SK-N-SH treated with all-trans-retinoic acid at 6 μM for 48 hours (cell line): ENCODE results near the gene SUV39H2.

Experiments used
- ATAC-seq: fragments of 200-7000 bp; cut with Tn5 transposase; 3 replicates; pipeline ENCODE4 v1.9.1; 2020; ENCODE audit warnings: mild to moderate bottlenecking, moderate library complexity
- BACH2 ChIP-seq: fragments of 250-450 bp; sonication (Bioruptor Pico); IDR thresholded peaks from 2 replicates; pipeline ENCODE4 v1.9.0; 2021; ENCODE audit warnings: mild to moderate bottlenecking, borderline replicate concordance
- CREB5 ChIP-seq: fragments of 250-450 bp; sonication (Bioruptor Pico); IDR thresholded peaks from 2 replicates; pipeline ENCODE4 v1.5.1; 2020; ENCODE audit warnings: low read depth, mild to moderate bottlenecking, moderate library complexity
- CSDC2 ChIP-seq: fragments of 250-450 bp; sonication (Bioruptor Pico); IDR thresholded peaks from 2 replicates; pipeline ENCODE4 v1.5.0; 2020; ENCODE audit warnings: mild to moderate bottlenecking, moderate library complexity
- CSRNP3 ChIP-seq: fragments of 250-450 bp; sonication (Bioruptor Pico); IDR thresholded peaks from 2 replicates; pipeline ENCODE4 v1.5.1; 2021; ENCODE audit warnings: mild to moderate bottlenecking, moderate library complexity
- ESRRG ChIP-seq: fragments of 250-450 bp; sonication (Bioruptor Pico); IDR thresholded peaks from 2 replicates; pipeline ENCODE4 v1.6.1; 2021; ENCODE audit warnings: mild to moderate bottlenecking
- GLIS3 ChIP-seq: fragments of 250-450 bp; sonication (Bioruptor Pico); IDR thresholded peaks from 2 replicates; pipeline ENCODE4 v1.5.0; 2020; ENCODE audit warnings: mild to moderate bottlenecking, moderate library complexity
- ISL1 ChIP-seq: fragments of 250-450 bp; sonication (Bioruptor Pico); IDR thresholded peaks from 2 replicates; pipeline ENCODE4 v2.1.2; 2022; ENCODE audit warnings: mild to moderate bottlenecking, moderate library complexity
- OSR1 ChIP-seq: fragments of 250-450 bp; sonication (Bioruptor Pico); IDR thresholded peaks from 2 replicates; pipeline ENCODE4 v1.8.0; 2022; ENCODE audit warnings: moderate library complexity, mild to moderate bottlenecking, inconsistent platforms
- PATZ1 ChIP-seq: fragments of 250-450 bp; sonication (Bioruptor Pico); IDR thresholded peaks from 2 replicates; pipeline ENCODE4 v1.8.0; 2020; ENCODE audit warnings: mild to moderate bottlenecking, moderate library complexity, borderline replicate concordance
- POU6F1 ChIP-seq: fragments of 250-450 bp; sonication (Bioruptor Pico); IDR thresholded peaks from 2 replicates; pipeline ENCODE4 v1.8.0; 2021; ENCODE audit warnings: low read depth, mild to moderate bottlenecking, moderate library complexity, borderline replicate concordance
- PPARA ChIP-seq: fragments of 250-450 bp; sonication (Bioruptor Pico); IDR thresholded peaks from 2 replicates; pipeline ENCODE4 v1.5.0; 2020; ENCODE audit warnings: mild to moderate bottlenecking, borderline replicate concordance
- RARB ChIP-seq: fragments of 250-450 bp; sonication (Bioruptor Pico); IDR thresholded peaks from 2 replicates; pipeline ENCODE4 v1.8.0; 2021; ENCODE audit warnings: mild to moderate bottlenecking, moderate library complexity
- SNAI2 ChIP-seq: fragments of 250-450 bp; sonication (Bioruptor Pico); IDR thresholded peaks from 2 replicates; pipeline ENCODE4 v1.5.0; 2020; ENCODE audit warnings: mild to moderate bottlenecking, moderate library complexity
- TCF4 ChIP-seq: fragments of 250-450 bp; sonication (Bioruptor Pico); IDR thresholded peaks from 2 replicates; pipeline ENCODE4 v1.8.0; 2021; ENCODE audit warnings: mild to moderate bottlenecking, moderate library complexity, borderline replicate concordance
- TOX ChIP-seq: fragments of 250-450 bp; sonication (Bioruptor Pico); IDR thresholded peaks from 2 replicates; pipeline ENCODE4 v1.8.0; 2021; ENCODE audit warnings: mild to moderate bottlenecking, moderate library complexity, borderline replicate concordance
- TSHZ2 ChIP-seq: fragments of 250-450 bp; sonication (Bioruptor Pico); IDR thresholded peaks from 2 replicates; pipeline ENCODE4 v1.5.0; 2020; ENCODE audit warnings: mild to moderate bottlenecking, moderate library complexity
- ZC3H10 ChIP-seq: fragments of 250-450 bp; sonication (Bioruptor Pico); IDR thresholded peaks from 2 replicates; pipeline ENCODE4 v1.5.1; 2021; ENCODE audit warnings: mild to moderate bottlenecking, moderate library complexity
- ZFP3 ChIP-seq: fragments of 250-450 bp; sonication (Bioruptor Pico); IDR thresholded peaks from 2 replicates; pipeline ENCODE4 v1.5.0; 2020; ENCODE audit warnings: mild to moderate bottlenecking, moderate library complexity
- ZFP30 ChIP-seq: fragments of 450-650 bp; formaldehyde crosslinking; IDR thresholded peaks from 2 replicates; pipeline ENCODE4 v1.5.0; 2022; ENCODE audit warnings: mild to moderate bottlenecking, moderate library complexity
- ZNF565 ChIP-seq: fragments of 450-650 bp; formaldehyde crosslinking; conservative IDR thresholded peaks from 2 replicates; pipeline ENCODE4 v1.5.0; 2020; ENCODE audit warnings: low read depth, mild to moderate bottlenecking, moderate library complexity
- ZNF70 ChIP-seq: fragments of 450-650 bp; formaldehyde crosslinking; IDR thresholded peaks from 2 replicates; pipeline ENCODE4 v1.5.0; 2020; ENCODE audit warnings: mild to moderate bottlenecking, moderate library complexity
- ZNF8 ChIP-seq: fragments of 450-650 bp; formaldehyde crosslinking; IDR thresholded peaks from 2 replicates; pipeline ENCODE4 v1.5.0; 2020; ENCODE audit warnings: mild to moderate bottlenecking, moderate library complexity

Gene SUV39H2

GRCh38 chr10:14926061-14926470 lies 47.4 kb downstream of the SUV39H2 start:
- no peak for TF ChIP-seq PPARA (CRISPR knock-in tag)
- TF ChIP-seq ZNF70 = no peak
- TF ChIP-seq ZC3H10 = no peak
- no peak for TF ChIP-seq GLIS3 (CRISPR knock-in tag)
- TF ChIP-seq CREB5 (CRISPR knock-in tag) = no peak
- no peak for TF ChIP-seq ISL1
- TF ChIP-seq ZNF565 (CRISPR knock-in tag) = no peak
- no peak for TF ChIP-seq BACH2
- no peak for TF ChIP-seq RARB (CRISPR knock-in tag)
- TF ChIP-seq CSRNP3 = no peak
- no peak for TF ChIP-seq CSDC2 (CRISPR knock-in tag)
- no peak for TF ChIP-seq TOX
- no peak for TF ChIP-seq POU6F1 (CRISPR knock-in tag)
- TF ChIP-seq PATZ1 (CRISPR knock-in tag) = no peak
- no peak for TF ChIP-seq TCF4 (CRISPR knock-in tag)
- TF ChIP-seq ZFP3 = no peak
- no peak for ATAC-seq

GRCh38 chr10:14926722-14927416 lies 48.2 kb downstream of the SUV39H2 start:
- TF ChIP-seq RARB (CRISPR knock-in tag) (no peak), ZFP3 (no peak), ISL1 (no peak), TOX (no peak), CSRNP3 (no peak), PATZ1 (CRISPR knock-in tag) (no peak), ZFP30 (CRISPR knock-in tag) (no peak), POU6F1 (CRISPR knock-in tag) (no peak), BACH2 (no peak), TCF4 (CRISPR knock-in tag) (no peak), CREB5 (CRISPR knock-in tag) (no peak), ZNF8 (no peak), SNAI2 (CRISPR knock-in tag) (no peak), PPARA (CRISPR knock-in tag) (no peak), ZNF70 (no peak), ZNF565 (CRISPR knock-in tag) (no peak), ESRRG (CRISPR knock-in tag) (no peak), OSR1 (CRISPR knock-in tag) (no peak), TSHZ2 (no peak), GLIS3 (CRISPR knock-in tag) (no peak)
- TF ChIP-seq, all 23 proteins: peak for 0
- ATAC-seq = no peak
